ENCODE results near the gene ZNF574. TPM values are rescaled to one million over a fixed set of nuclear protein-coding genes. Genes with fewer than 3 reads are reported as not detected.

Gene ZNF574
- total RNA-seq, 1 experiment from 2014 or later, result 27.5 TPM

GRCh38 chr19:42059196-42059595 lies 16.8 kb upstream of the ZNF574 start:
- POLR2A ChIA-PET (ENCODE audit: low non-redundant PET), result no interaction called here
- Histone ChIP-seq H3K9me3 (ENCODE audit: low read depth, low read length, poor library complexity, severe bottlenecking) (no peaks in the 10 kb centered on the region), H3K4me3 (ENCODE audit: low read depth, low read length, poor library complexity, severe bottlenecking) (no peak overlapping the region), H3K36me3 (ENCODE audit: insufficient read depth, low read length, poor library complexity, severe bottlenecking) (peaks cover 33% of the 10 kb centered on the region), H3K27ac (ENCODE audit: low read depth, low read length, poor library complexity, severe bottlenecking) (no peak overlapping the region), H3K4me1 (ENCODE audit: insufficient read depth, low read length, poor library complexity, severe bottlenecking) (no peaks in the 10 kb centered on the region), H3K27me3 (replicated peaks; ENCODE audit: insufficient read depth, low read depth, low read length, poor library complexity) (no peaks in the 10 kb centered on the region)
- BruUV-seq (replicated peaks), result no TSS peak
- DNase-seq (ENCODE audit: low spot score), result no peak
- CTCF ChIA-PET, result interaction anchor here (0.6 kb wide), 1 partner anchor 52 kb away, joined by 4 read pairs; no protein-coding TSS in a partner anchor
- intact Hi-C loops (cut with micrococcal nuclease; ENCODE audit: unreplicated experiment), result no loop called here
- TF ChIP-seq EZH2 (IDR thresholded peaks at IDR 0.05; ENCODE audit: borderline replicate concordance, low read depth, low read length, poor library complexity, severe bottlenecking) (no peak), CTCF (conservative IDR thresholded peaks at IDR 0.05; ENCODE audit: low read depth, low read length) (no peak)

GRCh38 chr19:42060117-42060516 lies 15.8 kb upstream of the ZNF574 start:
- H3K4me1 ChIP-seq (ENCODE audit: insufficient read depth, low read length, poor library complexity, severe bottlenecking), result no peaks in the 10 kb centered on the region
- intact Hi-C loops (cut with micrococcal nuclease; ENCODE audit: unreplicated experiment), result no loop called here
- no peak overlapping the region for H3K27ac ChIP-seq (ENCODE audit: low read depth, low read length, poor library complexity, severe bottlenecking)
- H3K27me3 ChIP-seq (replicated peaks; ENCODE audit: insufficient read depth, low read depth, low read length, poor library complexity), result no peaks in the 10 kb centered on the region
- DNase-seq (ENCODE audit: low spot score), result no peak
- no peak overlapping the region for H3K4me3 ChIP-seq (ENCODE audit: low read depth, low read length, poor library complexity, severe bottlenecking)
- peaks cover 34% of the 10 kb centered on the region for H3K36me3 ChIP-seq (ENCODE audit: insufficient read depth, low read length, poor library complexity, severe bottlenecking)
- ChIA-PET CTCF (no interaction called here), POLR2A (ENCODE audit: low non-redundant PET) (no interaction called here)
- BruUV-seq (replicated peaks), result no TSS peak
- TF ChIP-seq CTCF (conservative IDR thresholded peaks at IDR 0.05; ENCODE audit: low read depth, low read length) (no peak), EZH2 (IDR thresholded peaks at IDR 0.05; ENCODE audit: borderline replicate concordance, low read depth, low read length, poor library complexity, severe bottlenecking) (no peak)
- H3K9me3 ChIP-seq (ENCODE audit: low read depth, low read length, poor library complexity, severe bottlenecking), result no peaks in the 10 kb centered on the region

- no peaks in the 10 kb centered on the region for H3K4me1 ChIP-seq (ENCODE audit: insufficient read depth, low read length, poor library complexity, severe bottlenecking)
- intact Hi-C loops (cut with micrococcal nuclease; ENCODE audit: unreplicated experiment), result no loop called here
- TF ChIP-seq EZH2 (IDR thresholded peaks at IDR 0.05; ENCODE audit: borderline replicate concordance, low read depth, low read length, poor library complexity, severe bottlenecking) (no peak), CTCF (conservative IDR thresholded peaks at IDR 0.05; ENCODE audit: low read depth, low read length) (no peak)
- peaks cover 32% of the 10 kb centered on the region for H3K36me3 ChIP-seq (ENCODE audit: insufficient read depth, low read length, poor library complexity, severe bottlenecking)
- H3K27me3 ChIP-seq (replicated peaks; ENCODE audit: insufficient read depth, low read depth, low read length, poor library complexity), result no peaks in the 10 kb centered on the region
- ChIA-PET CTCF (no interaction called here), POLR2A (ENCODE audit: low non-redundant PET) (no interaction called here)
- H3K4me3 ChIP-seq (ENCODE audit: low read depth, low read length, poor library complexity, severe bottlenecking), result no peak overlapping the region
- H3K27ac ChIP-seq (ENCODE audit: low read depth, low read length, poor library complexity, severe bottlenecking), result no peak overlapping the region
- H3K9me3 ChIP-seq (ENCODE audit: low read depth, low read length, poor library complexity, severe bottlenecking), result no peaks in the 10 kb centered on the region
- no peak for DNase-seq (ENCODE audit: low spot score)
- BruUV-seq (replicated peaks), result no TSS peak
Measured at GRCh38 chr19:42062381-42062780, 13.6 kb upstream of the ZNF574 start.
